DND-41 (cell line): Measurements from ENCODE around the gene ABCA7.

ENCODE experiments used
- EZH2 ChIP-seq: IDR thresholded peaks from 3 replicates; pipeline ENCODE4 v1.6.1; 2012; ENCODE audit warnings: borderline replicate concordance, low read depth, mild to moderate bottlenecking, moderate library complexity, low read length, inconsistent platforms; ENCODE audit not compliant: severe bottlenecking
- TF ChIP-seq, protein P1 (sequence below): IDR thresholded peaks from 2 replicates; pipeline ENCODE4 v1.5.1; 2012; ENCODE audit warnings: borderline replicate concordance, low read length, moderate library complexity, mild to moderate bottlenecking; ENCODE audit not compliant: poor library complexity, severe bottlenecking; ENCODE audit errors: extremely low read depth

- TF ChIP-seq, protein P1, sequence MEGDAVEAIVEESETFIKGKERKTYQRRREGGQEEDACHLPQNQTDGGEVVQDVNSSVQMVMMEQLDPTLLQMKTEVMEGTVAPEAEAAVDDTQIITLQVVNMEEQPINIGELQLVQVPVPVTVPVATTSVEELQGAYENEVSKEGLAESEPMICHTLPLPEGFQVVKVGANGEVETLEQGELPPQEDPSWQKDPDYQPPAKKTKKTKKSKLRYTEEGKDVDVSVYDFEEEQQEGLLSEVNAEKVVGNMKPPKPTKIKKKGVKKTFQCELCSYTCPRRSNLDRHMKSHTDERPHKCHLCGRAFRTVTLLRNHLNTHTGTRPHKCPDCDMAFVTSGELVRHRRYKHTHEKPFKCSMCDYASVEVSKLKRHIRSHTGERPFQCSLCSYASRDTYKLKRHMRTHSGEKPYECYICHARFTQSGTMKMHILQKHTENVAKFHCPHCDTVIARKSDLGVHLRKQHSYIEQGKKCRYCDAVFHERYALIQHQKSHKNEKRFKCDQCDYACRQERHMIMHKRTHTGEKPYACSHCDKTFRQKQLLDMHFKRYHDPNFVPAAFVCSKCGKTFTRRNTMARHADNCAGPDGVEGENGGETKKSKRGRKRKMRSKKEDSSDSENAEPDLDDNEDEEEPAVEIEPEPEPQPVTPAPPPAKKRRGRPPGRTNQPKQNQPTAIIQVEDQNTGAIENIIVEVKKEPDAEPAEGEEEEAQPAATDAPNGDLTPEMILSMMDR: no peak
- no peak for TF ChIP-seq EZH2
Observed at GRCh38 chr19:1070576-1070930, 30.6 kb downstream of the ABCA7 start.
